HepG2 (cell line): ENCODE results near the gene PRDX5. TPM values are rescaled to one million over a fixed set of nuclear protein-coding genes. Genes with fewer than 3 reads are reported as not detected.

Experiments used
- AFF4 ChIP-seq: sonication (generic); formaldehyde crosslinking; IDR thresholded peaks from 2 replicates; pipeline ENCODE4 v1.4.0; 2020; ENCODE audit warnings: missing genetic modification reagents
- DMTF1 ChIP-seq: sonication (generic); formaldehyde crosslinking; IDR thresholded peaks from 2 replicates; pipeline ENCODE4 v1.4.0; 2020; ENCODE audit warnings: mild to moderate bottlenecking, missing genetic modification reagents
- DRAP1 ChIP-seq: IDR thresholded peaks from 2 replicates; pipeline ENCODE4 v1.6.1; 2016; ENCODE audit warnings: missing genetic modification reagents, missing compliant biosample characterization
- HDAC1 ChIP-seq: sonication (generic); formaldehyde crosslinking; IDR thresholded peaks from 2 replicates; pipeline ENCODE4 v1.5.1; 2020; ENCODE audit warnings: mild to moderate bottlenecking, missing genetic modification reagents
- HIVEP1 ChIP-seq: sonication (generic); formaldehyde crosslinking; IDR thresholded peaks from 2 replicates; pipeline ENCODE4 v1.4.0; 2020; ENCODE audit warnings: mild to moderate bottlenecking, missing genetic modification reagents
- MED13 ChIP-seq: sonication (generic); formaldehyde crosslinking; IDR thresholded peaks from 2 replicates; pipeline ENCODE4 v1.5.0; 2020; ENCODE audit warnings: missing genetic modification reagents
- MTA3 ChIP-seq: sonication (generic); formaldehyde crosslinking; IDR thresholded peaks from 2 replicates; pipeline ENCODE4 v1.4.0; 2020; ENCODE audit warnings: missing genetic modification reagents
- ONECUT2 ChIP-seq: sonication (generic); formaldehyde crosslinking; IDR thresholded peaks from 2 replicates; pipeline ENCODE4 v1.4.0; 2020; ENCODE audit warnings: missing genetic modification reagents
- RAD51 ChIP-seq: fragments of 450-650 bp; IDR thresholded peaks from 2 replicates; pipeline ENCODE4 v1.6.1; 2016; ENCODE audit warnings: borderline replicate concordance
- RCOR2 ChIP-seq: IDR thresholded peaks from 2 replicates; pipeline ENCODE4 v1.6.1; 2016; ENCODE audit warnings: missing biosample characterization, missing genetic modification reagents
- SRF ChIP-seq: IDR thresholded peaks from 2 replicates; pipeline ENCODE4 v1.6.1; 2011; ENCODE audit warnings: mild to moderate bottlenecking, low read depth, low read length, moderate library complexity
- STAT6 ChIP-seq: sonication (generic); formaldehyde crosslinking; IDR thresholded peaks from 2 replicates; pipeline ENCODE4 v1.4.0; 2020; ENCODE audit warnings: missing genetic modification reagents, mild to moderate bottlenecking, borderline replicate concordance
- ZFP36L1 ChIP-seq: sonication (generic); formaldehyde crosslinking; IDR thresholded peaks from 2 replicates; pipeline ENCODE4 v1.8.0; 2022; ENCODE audit warnings: mild to moderate bottlenecking, missing genetic modification reagents, moderate library complexity
- ZNF33A ChIP-seq: sonication (generic); formaldehyde crosslinking; IDR thresholded peaks from 2 replicates; pipeline ENCODE4 v1.5.1; 2020; ENCODE audit warnings: missing genetic modification reagents, mild to moderate bottlenecking, moderate library complexity, borderline replicate concordance
- ZNF460 ChIP-seq: sonication (generic); formaldehyde crosslinking; IDR thresholded peaks from 2 replicates; pipeline ENCODE4 v1.5.1; 2020; ENCODE audit warnings: missing genetic modification reagents, mild to moderate bottlenecking, borderline replicate concordance
- ZNF557 ChIP-seq: sonication (generic); formaldehyde crosslinking; IDR thresholded peaks from 2 replicates; pipeline ENCODE4 v1.4.0; 2020; ENCODE audit warnings: missing genetic modification reagents
- ZNF782 ChIP-seq: sonication (generic); formaldehyde crosslinking; IDR thresholded peaks from 2 replicates; pipeline ENCODE4 v1.4.0; 2020; ENCODE audit warnings: missing genetic modification reagents, mild to moderate bottlenecking, borderline replicate concordance
- polyA plus RNA-seq, 8 experiments: library from polyadenylated mRNA; depleted of rRNA in 3 of 8; stranded (reverse) in 7 of 8; unstranded in 1 of 8; fragments of >200 nt; fragmentation: Illumina TruSeq in 4 of 8; extraction: Trizol in 4 of 8; gene quantifications; 2 replicates each; pipeline versions ENCODE4 v1.2.1 to v1.2.3, GENCODE V29; 2011 to 2016; ENCODE audit warnings: low read depth in 4 of 8, missing spikeins in 1 of 8, mixed read lengths in 1 of 8; ENCODE audit not compliant: insufficient read depth in 1 of 8
- total RNA-seq, 5 experiments: library from RNA; depleted of rRNA; stranded (reverse); fragments of >200 nt; fragmentation: Illumina TruSeq; extraction: Trizol; gene quantifications; 2 replicates each; pipeline ENCODE4 v1.2.3, GENCODE V29; 2016; ENCODE audit warnings: low read depth in 1 of 5
- TF ChIP-seq, protein P1 (sequence below): sonication (generic); formaldehyde crosslinking; IDR thresholded peaks from 2 replicates; pipeline ENCODE4 v1.5.0; 2020; ENCODE audit warnings: mild to moderate bottlenecking, missing genetic modification reagents

The PRDX5 gene
- total and polyA plus RNA-seq, 2 of the 13 experiments (the other 11 are each of a cell fraction or from before 2014, with no cell fraction given): 215 to 311 TPM

DNA sequence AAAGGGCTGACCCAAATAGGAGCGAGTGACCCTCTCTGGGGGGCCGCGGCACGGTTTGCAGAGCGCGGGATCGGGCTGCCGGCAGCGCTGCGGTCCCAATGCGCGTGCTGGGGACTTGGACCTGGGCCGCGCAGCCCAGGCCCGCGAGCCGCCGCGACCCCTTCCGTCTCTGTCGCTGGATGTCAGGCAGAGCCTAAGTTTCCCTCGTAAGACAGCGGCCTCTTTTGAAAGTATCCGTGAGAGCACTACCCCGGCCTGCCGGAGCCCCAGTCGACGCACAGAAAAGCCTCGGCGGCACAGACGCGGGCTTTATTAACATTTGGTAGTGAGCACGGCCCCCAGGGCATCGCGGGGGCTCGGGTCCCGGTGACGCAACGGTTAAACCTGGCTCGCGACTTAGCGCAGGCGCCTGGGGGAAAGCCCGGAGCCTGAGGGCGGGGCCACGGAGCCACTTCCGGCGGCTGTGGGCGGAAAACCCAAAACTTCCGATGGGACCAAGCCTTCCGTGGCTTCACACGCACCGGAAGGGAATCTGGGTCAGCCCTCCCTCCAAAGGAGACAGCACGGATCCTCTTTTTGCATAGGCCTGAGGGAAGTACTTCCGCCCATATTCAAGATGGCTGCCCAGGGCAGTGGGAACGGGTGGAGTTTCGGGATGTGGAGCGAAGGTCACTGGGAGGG lies 48.2 kb upstream of the PRDX5 start (continued):
- TF ChIP-seq AFF4 (CRISPR knock-in tag) (no peak), ZNF557 (CRISPR knock-in tag) (peak; percentile 49; the same call in 1 of the 2 replicates), STAT6 (peak; percentile 96), DRAP1 (CRISPR knock-in tag) (peak; percentile 70), ZNF460 (CRISPR knock-in tag) (no peak; the same call in 1 of the 2 replicates), ZFP36L1 (CRISPR knock-in tag) (no peak), HIVEP1 (peak; percentile 25; the same call in 1 of the 2 replicates), ZNF33A (CRISPR knock-in tag) (peak; percentile 87; the same call in 1 of the 2 replicates), MED13 (CRISPR knock-in tag) (no peak), SRF (peak; percentile 59; the same call in 1 of the 2 replicates), MTA3 (no peak), RCOR2 (no peak), RAD51 (no peak), ZNF782 (CRISPR knock-in tag) (peak; percentile 43; the same call in 1 of the 2 replicates), DMTF1 (CRISPR knock-in tag) (no peak), ONECUT2 (CRISPR knock-in tag) (no peak), HDAC1 (CRISPR knock-in tag) (peak; percentile 78; the same call in 1 of the 2 replicates)
- TF ChIP-seq, protein P1, sequence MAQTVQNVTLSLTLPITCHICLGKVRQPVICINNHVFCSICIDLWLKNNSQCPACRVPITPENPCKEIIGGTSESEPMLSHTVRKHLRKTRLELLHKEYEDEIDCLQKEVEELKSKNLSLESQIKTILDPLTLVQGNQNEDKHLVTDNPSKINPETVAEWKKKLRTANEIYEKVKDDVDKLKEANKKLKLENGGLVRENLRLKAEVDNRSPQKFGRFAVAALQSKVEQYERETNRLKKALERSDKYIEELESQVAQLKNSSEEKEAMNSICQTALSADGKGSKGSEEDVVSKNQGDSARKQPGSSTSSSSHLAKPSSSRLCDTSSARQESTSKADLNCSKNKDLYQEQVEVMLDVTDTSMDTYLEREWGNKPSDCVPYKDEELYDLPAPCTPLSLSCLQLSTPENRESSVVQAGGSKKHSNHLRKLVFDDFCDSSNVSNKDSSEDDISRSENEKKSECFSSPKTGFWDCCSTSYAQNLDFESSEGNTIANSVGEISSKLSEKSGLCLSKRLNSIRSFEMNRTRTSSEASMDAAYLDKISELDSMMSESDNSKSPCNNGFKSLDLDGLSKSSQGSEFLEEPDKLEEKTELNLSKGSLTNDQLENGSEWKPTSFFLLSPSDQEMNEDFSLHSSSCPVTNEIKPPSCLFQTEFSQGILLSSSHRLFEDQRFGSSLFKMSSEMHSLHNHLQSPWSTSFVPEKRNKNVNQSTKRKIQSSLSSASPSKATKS (CRISPR knock-in tag): no peak
